T-helper 1 cell treated with Interleukin-12 subunit alpha and Interleukin-12 subunit beta and Interleukin-4 antibody, amounts not matched to agents 30 ng/mL and 1 ng/mL, for 36 hours (primary cell): ENCODE measurements around the gene ZBTB22. TPM values are rescaled to one million over a fixed set of nuclear protein-coding genes. Genes with fewer than 3 reads are reported as not detected.

Experiments used
- intact Hi-C: fragments of 100-400 bp; cut with micrococcal nuclease; formaldehyde crosslinking; loops from one replicate; pipeline ENCODE4 v1.15.1; 2024
- total RNA-seq: library from RNA; stranded (reverse); gene quantifications from 2 replicates; pipeline ENCODE4 v1.2.3, GENCODE V29; 2022

ZBTB22 gene
- total RNA-seq, 1 donor from 2014 or later: 13.3 TPM

DNA sequence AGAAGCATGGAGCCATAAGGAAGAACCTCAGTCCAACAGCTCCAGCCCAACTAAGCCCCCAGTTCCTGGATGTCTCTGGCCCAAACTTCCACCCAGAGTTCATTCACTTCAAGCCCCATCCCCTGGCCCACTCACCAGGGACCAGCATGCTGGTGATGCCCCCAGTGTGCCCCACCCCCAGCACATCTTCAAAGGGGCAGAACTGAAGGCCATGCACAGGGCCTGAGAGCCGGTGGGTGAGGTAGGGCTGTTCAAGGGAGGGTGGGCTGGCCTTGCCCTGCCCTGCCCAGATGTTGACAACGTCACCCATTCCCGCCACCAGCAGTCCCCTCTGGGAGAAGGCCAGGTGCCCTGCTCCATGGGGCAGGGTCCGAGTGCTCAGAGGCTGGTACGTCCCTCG is 37.0 kb downstream of the ZBTB22 start:
- intact Hi-C loops: no loop called here

DNA sequence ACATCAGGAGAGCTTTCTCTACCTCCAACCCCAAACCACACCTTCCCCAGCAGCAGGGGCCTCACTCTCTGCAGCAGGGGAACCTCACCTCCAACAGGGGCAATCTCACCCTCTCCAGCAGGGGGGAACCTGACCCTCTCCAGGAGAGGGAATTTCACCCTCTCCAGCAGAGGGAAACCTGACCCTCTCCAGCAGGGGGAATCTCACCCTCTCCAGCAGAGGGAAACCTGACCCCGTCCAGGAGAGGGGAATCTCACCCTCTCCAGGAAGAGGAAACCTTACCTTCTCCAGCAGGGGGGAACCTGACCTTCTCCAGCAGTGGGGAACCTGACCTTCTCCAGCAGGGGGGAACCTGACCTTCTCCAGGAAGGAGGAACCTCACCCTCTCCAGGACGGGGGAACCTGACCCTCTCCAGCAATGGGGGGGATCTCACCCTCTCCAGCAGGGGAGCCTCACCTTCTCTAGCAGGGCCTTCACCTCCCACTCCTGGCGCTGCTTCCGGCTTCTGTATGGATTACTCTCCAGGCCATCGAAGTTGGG is 37.5 kb downstream of the ZBTB22 start:
- intact Hi-C loops: loop anchor here (10.0 kb wide), 3 partner anchors 1085 to 1325 kb away; partner anchors contain the start of genes ATF6B, GPSM3, NELFE and PBX2

DNA sequence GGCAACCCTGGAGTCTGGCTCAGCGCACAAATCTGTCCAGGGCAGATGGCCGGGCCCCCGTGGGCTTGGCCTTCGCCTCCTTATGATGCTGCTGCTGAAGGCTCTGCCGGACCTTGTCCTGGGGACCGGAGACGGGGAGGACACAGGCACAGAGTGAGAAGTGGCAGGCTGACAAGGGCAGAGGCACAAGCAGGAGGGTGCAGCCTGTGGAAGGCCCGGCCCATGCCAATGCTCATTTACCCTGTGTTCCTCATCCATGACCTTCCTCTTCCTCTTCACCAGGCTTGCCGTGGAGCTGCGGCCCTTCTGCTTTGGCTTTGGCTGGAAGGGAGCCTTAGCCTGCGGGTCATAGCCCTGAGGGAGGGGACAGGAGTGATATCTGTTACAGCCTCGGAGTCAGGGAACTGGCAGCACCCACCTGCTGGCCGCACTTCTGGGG is 38.3 kb downstream of the ZBTB22 start:
- intact Hi-C loops: loop anchor here (10.0 kb wide), 3 partner anchors 1084 to 1324 kb away; partner anchors contain the start of genes ATF6B, GPSM3, NELFE and PBX2

DNA sequence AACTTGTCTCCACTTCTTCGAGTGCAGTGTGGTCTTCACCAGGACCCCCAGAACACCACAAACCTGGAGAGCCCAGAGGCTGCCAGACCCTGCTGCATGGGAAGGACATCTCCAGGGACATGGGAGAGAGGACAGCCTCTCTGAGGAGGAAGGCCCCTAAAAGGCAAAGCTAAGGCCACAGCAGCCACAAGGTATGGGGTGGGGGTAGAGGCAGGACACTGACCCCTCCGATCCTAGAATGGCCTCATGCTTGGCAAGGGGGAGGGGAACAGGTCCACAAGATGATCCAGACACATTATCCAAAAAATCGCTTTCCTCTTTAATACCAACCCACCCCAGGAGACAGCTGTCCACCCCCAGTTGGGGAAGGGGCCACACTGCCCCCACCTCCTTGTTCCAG is 38.7 kb downstream of the ZBTB22 start:
- intact Hi-C loops: loop anchor here (10.0 kb wide), 3 partner anchors 1084 to 1324 kb away; partner anchors contain the start of genes ATF6B, GPSM3, NELFE and PBX2

DNA sequence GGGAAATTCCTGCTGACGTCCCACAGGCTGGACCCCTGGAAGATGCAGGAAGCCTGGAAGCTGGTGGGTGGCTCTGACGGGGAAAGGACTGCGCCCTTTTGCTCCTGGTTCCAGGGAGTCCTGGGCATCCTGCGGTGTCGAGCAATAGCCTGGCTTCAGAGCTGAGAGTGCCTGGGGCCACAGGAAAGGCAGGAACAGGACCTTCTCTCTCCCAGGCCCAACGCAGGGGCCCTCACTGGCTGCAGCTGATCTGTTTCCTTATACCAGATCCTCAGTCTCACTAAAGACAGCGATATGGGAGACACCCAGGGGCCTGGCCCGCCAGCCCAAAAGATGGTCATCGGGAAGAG is 39.2 kb downstream of the ZBTB22 start:
- intact Hi-C loops: loop anchor here (10.0 kb wide), 3 partner anchors 1084 to 1324 kb away; partner anchors contain the start of genes ATF6B, GPSM3, NELFE and PBX2

DNA sequence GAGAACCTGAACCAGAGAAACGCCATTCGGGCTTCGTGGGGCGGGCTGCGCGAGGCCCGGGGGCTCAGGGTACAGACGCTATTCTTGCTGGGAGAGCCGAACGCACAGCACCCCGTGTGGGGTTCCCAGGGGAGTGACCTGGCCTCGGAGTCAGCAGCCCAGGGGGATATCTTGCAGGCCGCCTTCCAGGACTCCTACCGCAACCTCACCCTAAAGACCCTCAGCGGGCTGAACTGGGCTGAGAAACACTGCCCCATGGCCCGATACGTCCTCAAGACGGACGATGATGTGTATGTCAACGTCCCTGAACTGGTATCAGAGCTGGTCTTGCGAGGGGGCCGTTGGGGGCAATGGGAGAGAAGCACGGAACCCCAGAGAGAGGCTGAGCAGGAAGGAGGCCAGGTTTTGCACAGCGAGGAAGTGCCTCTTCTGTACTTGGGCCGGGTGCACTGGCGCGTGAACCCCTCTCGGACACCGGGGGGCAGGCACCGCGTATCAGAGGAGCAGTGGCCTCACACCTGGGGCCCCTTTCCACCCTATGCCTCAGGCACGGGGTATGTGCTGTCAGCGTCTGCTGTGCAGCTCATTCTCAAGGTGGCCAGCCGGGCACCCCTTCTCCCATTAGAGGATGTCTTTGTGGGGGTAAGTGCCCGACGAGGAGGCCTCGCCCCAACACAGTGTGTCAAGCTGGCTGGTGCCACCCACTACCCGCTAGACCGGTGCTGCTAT is 39.7 kb downstream of the ZBTB22 start:
- intact Hi-C loops: loop anchor here (1.0 to 10.0 kb wide), 9 partner anchors 11 to 1323 kb away; partner anchors contain the start of genes ATF6B, GPSM3, NELFE and PBX2

DNA sequence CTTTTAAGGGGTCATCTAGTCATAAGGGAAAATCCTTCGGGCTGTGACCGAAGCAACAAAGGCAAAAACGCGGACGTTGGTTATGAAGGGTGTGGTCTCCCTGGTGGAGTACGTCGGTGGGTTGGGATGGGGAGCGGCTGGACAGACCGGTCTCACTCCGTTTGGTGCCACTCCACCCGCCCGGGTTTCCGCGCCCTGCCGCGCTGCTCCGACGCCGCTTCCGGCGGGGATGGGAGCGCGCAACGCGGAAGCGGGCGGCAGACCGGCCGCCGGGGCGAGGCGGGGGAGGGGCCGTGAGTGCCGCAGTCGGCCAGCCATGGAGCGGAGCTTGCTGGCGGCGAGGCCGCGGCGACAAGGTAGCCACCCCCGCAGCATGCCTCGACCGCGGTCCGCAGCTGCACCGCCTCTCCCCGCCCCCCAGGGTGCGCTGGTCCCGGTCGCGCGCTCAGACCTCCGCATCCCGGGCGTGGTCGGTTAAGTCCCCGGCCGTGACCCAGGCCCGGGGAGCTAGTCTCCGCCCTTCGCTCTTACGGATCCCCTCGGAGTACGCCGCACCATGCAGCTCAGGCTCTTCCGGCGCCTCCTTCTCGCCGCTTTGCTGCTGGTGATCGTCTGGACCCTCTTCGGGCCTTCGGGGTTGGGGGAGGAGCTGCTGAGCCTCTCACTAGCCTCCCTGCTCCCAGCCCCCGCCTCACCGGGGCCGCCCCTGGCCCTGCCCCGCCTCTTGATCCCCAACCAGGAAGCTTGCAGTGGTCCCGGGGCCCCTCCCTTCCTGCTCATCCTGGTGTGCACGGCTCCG is 40.5 kb downstream of the ZBTB22 start, which contains the start of gene B3GALT4:
B3GALT4 (plus strand) TSS at position 260 of the 799 bp plus-strand sequence; CDS start at position 557, 297 bp downstream.
- intact Hi-C loops: loop anchor here (1.0 to 10.0 kb wide), 9 partner anchors 12 to 1322 kb away; partner anchors contain the start of genes ATF6B, GPSM3, NELFE and PBX2

DNA sequence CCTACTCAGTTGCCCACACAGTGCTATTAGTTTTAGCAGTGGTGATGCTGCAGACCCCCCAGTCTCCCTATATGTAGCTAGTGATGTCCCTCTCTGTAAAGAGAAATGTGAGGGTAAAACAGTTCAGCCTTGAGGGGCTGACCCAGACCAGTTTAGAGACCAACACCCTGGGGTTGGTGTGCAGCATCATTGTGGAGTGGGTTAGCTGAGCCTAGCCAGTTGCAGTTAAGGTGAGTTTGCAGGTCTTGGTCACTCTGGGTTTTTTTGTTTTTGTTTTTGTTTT is 41.0 kb downstream of the ZBTB22 start:
- intact Hi-C loops: loop anchor here (2.0 to 10.0 kb wide), 5 partner anchors 294 to 1322 kb away; partner anchors contain the start of genes ATF6B, GPSM3, NELFE and PBX2

DNA sequence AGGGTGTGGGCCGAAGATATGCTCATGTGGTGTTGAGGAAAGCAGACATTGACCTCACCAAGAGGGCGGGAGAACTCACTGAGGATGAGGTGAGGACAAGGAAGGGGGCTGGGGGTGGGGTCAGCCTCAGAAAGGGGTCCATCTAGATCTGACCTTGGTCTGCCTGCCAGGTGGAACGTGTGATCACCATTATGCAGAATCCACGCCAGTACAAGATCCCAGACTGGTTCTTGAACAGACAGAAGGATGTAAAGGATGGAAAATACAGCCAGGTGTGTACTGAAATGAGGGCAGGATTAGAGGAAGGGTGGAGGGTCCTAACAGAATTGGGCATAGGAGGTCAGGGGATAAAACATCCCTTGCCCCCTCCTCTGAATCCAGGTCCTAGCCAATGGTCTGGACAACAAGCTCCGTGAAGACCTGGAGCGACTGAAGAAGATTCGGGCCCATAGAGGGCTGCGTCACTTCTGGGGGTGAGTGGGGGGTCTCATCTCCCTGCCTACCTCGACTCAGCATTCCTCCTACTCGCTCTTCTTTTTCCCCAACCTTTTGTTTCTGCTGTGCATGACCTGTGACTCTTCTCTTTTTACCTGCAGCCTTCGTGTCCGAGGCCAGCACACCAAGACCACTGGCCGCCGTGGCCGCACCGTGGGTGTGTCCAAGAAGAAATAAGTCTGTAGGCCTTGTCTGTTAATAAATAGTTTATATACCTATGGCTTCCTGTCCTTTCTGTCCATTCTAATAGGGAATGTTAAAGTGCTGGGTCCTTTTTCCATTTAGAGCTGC is 41.6 kb downstream of the ZBTB22 start:
- intact Hi-C loops: loop anchor here (2.0 to 10.0 kb wide), 5 partner anchors 295 to 1321 kb away; partner anchors contain the start of genes ATF6B, GPSM3, NELFE and PBX2

DNA sequence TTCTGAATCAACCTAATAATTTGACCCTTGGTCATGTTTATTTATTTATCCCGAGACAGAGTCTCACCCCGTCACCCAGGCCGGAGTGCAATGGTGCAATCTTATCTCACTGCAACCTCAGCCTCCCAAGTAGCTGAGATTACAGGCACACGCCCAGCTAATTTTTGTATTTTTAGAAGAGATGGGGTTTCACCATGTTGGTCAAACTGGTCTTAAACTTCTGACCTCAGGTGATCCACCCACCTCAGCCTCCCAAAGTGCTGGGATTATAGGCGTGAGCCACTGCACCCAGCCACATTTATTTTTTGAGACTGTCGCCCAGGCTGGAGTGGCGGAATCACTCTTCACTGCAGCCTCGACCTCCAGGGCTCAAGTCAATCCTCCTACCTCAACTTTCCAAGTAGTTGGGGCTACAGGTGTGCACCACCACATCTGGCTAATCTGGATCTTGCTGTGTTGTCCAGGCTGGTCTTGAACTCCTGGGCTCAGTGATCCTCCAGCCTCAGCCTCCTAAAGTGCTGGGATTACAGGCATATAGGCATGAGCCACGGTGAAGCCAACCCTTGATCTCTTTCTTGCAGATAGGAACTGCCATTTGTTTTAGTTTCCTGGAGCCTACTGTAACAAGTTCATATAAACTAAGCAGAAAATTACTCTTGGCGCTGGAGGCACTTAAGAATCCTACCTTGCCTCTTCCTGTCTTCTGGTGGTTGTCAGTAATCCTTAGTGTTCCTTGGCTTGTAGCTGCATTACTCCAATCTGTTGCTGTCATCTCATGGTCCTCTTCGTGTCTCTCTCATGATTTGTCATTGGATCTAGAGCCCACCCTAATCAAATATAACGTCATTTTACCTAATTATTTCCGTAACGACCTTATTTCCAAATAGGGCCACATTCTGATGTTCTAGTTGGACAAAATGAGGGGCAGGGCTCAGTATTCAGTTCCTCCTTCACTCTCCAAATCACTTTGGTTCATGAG is 43.3 kb downstream of the ZBTB22 start:
- intact Hi-C loops: loop anchor here (2.0 to 10.0 kb wide), 4 partner anchors 39 to 1319 kb away; partner anchors contain the start of genes ATF6B, GPSM3, NELFE and PBX2

DNA sequence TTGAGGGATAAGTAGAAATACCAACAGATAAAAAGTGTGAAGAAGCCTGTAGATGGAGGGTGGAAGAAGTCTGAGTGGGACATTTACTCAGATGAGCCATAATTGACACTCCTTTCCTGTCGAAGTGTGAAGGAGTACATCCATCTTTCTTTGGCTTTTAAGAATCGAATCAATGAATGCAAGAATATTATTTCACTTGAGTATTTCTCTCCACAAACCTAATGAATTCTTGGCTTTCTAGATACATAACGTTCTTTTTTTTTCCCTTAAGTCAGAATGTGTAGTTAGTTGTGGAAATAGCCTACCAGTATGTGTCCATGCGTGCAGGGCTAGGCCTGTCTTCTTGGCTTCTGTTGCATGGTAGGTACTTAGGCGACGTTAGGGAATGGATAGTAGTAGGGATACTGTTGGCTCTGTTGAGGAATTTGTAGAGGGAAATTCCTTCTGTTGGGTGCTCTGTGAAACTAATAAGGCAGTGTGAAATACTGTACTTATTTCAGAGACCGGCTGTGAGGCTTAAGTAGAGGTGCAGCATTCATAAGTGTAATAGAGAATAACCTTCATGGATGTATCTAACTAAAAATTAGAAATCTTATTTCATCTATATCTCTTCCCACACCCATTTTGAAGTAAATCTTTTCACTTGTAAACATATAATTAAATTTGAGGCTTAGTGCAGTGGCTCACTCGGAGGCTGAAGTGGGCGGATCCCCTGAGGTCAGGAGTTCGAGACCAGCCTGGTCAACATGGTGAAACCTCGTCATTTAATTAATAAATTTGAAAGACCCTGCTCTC is 44.2 kb downstream of the ZBTB22 start:
- intact Hi-C loops: loop anchor here (2.0 to 10.0 kb wide), 4 partner anchors 39 to 1319 kb away; partner anchors contain the start of genes ATF6B, GPSM3, NELFE and PBX2

DNA sequence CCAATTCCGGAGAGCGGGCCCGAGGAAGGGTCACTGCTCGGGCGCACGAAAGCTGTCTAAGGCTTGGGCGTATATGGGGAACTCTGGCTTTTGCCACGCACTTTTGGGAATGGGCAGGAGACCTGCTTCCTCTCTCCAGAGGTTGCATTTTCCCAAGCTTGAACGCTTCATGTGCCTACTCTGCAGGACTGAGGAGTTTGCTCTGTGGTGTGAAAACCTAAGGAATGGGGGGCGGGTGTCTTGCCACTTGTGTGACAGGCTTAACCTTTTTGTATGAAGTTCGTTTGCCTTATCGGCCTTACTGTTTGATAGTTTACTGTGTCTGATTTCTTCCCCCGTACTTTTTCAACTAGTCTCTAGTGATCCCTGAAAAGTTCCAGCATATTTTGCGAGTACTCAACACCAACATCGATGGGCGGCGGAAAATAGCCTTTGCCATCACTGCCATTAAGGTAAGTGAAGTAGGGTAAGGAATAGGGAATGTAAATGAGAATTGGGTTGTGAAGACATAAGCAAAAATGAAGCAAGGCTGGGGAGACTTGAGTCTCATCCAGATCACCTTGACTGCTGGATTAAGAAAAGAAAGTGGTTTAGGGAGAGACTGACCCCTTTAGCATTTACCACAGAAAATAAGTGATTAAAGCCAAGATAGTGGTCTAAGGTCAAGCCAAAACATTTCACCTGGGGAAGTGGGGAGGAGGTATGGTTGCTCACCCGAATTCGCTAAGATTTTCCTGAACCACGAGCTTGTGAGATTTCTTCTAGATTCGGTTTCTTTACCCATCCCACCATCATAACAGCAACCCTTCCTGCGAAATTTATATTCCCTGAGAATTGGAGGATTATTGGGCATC is 45.0 kb downstream of the ZBTB22 start:
- intact Hi-C loops: loop anchor here (1.0 to 10.0 kb wide), 8 partner anchors 17 to 1318 kb away; partner anchors contain the start of genes ATF6B, GPSM3, KIFC1 and NELFE

DNA sequence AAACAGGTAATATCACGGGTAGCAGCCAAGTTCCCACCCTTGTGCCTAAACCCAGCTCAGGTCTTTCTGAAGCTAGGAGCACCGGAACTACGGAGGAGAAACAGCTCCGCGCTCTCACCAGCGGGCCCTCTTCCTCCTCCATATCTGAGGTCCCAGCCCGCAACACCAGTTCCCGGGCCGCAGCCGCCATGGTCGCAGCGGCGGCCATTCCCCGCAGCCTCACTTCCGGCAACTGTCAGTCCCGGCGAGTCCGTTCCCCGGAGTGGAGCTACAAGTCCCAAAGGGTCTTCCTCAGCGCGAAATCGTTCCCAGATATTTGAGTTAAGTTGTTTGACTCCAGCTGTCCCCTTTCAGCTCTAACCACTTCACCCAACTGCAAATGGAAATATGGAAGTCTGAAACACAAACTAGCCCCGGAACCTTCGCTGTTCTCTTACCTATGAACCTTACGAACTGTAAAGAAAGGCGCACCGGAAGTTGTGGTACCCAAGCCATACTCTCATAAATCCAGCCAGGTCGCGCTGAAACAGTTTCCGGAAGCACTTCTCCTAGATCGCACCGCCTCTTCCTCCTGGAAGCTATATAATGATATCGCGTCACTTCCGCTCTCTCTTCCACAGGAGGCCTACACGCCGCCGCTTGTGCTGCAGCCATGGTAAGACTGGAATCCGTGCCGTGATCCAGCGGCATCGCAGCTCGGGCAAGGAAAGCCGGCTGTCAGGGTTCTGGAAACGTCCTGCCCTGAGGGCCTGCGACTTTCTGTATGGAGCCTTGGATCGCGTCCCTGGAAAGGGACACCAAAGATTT is 45.9 kb downstream of the ZBTB22 start, which contains the start of the genes RPS18 and VPS52:
RPS18 (plus strand) TSS at position 608 of the 807 bp plus-strand sequence; CDS start at position 653, 45 bp downstream.
VPS52 (minus strand) TSS at position 409 of the 807 bp plus-strand sequence; CDS start at position 208, 201 bp downstream.
- intact Hi-C loops: loop anchor here (1.0 to 10.0 kb wide), 16 partner anchors 18 to 1317 kb away; partner anchors contain the start of genes ATF6B, CUTA, GPSM3 and KIFC1

DNA sequence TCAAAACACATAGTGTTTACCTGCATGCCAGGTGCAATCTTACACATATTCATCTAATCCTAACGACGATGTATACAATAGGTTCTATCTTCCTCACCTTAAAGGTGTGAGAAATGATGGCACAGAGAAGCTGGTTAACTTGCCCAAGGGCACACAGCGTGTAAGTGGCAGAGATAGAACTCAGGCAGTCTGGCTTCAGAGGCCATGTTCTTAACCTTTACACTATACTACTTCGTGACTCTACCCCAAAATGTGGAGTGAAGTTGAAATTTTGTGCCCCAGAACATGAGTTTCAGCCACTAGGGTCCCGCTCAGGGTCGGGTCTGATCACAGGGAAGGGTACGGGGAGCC is 46.5 kb downstream of the ZBTB22 start:
- intact Hi-C loops: loop anchor here (1.0 to 10.0 kb wide), 11 partner anchors 22 to 1316 kb away; partner anchors contain the start of genes ATF6B, CUTA, GPSM3 and NELFE
